Keratinocyte (primary cell): ENCODE measurements around the gene TRPM2. TPM values are rescaled to one million over a fixed set of nuclear protein-coding genes. Genes with fewer than 3 reads are reported as not detected.

Experiments
- DNase-seq: peaks from one replicate; pipeline ENCODE4 v3.0.0-alpha.2; 2011; ENCODE audit warnings: low read depth, missing footprints, low spot score
- FAIRE-seq: peaks from 2 replicates; lab custom pipeline; 2011; peaks lifted over from hg19 to GRCh38; lab: Jason Lieb, UNC
- H2AFZ ChIP-seq: 2 replicates; pipeline ENCODE4 v1.6.0; 2012; ENCODE audit warnings: low read length, control low read depth, inconsistent platforms; ENCODE audit not compliant: control insufficient read depth
- H3K27ac ChIP-seq: 2 replicates; pipeline ENCODE4 v1.5.1; 2011; ENCODE audit warnings: low read length; ENCODE audit not compliant: control insufficient read depth, insufficient read depth
- H3K27me3 ChIP-seq: 3 replicates; pipeline ENCODE4 v1.6.0; 2011; ENCODE audit warnings: low read length; ENCODE audit not compliant: control insufficient read depth, insufficient read depth; ENCODE audit errors: extremely low read depth
- H3K36me3 ChIP-seq, 2 experiments: 2 replicates in 1 of 2; 3 replicates in 1 of 2; pipeline ENCODE4 v1.5.1; 2011; ENCODE audit warnings: low read length in 2 of 2, mild to moderate bottlenecking in 1 of 2; ENCODE audit not compliant: control insufficient read depth in 2 of 2, insufficient read depth in 2 of 2; ENCODE audit errors: extremely low read depth in 1 of 2
- H3K4me1 ChIP-seq: 3 replicates; pipeline ENCODE4 v1.5.1; 2011; ENCODE audit warnings: low read length; ENCODE audit not compliant: control insufficient read depth, insufficient read depth; ENCODE audit errors: extremely low read depth
- H3K4me2 ChIP-seq: 3 replicates; pipeline ENCODE4 v1.6.0; 2011; ENCODE audit warnings: low read depth, low read length; ENCODE audit not compliant: control insufficient read depth, insufficient read depth; ENCODE audit errors: extremely low read depth
- H3K4me3 ChIP-seq, 3 experiments: fragments of 200-600 bp in 1 of 3; sonication (generic) in 1 of 3; 2 replicates in 2 of 3; 3 replicates in 1 of 3; pipeline ENCODE4 v1.5.1; 2011 to 2016; ENCODE audit warnings: low read length in 3 of 3, mild to moderate bottlenecking in 3 of 3, control low read depth in 2 of 3, inconsistent platforms in 1 of 3, low read depth in 1 of 3, mixed read lengths in 1 of 3, mixed run types in 1 of 3, moderate library complexity in 1 of 3; ENCODE audit not compliant: control insufficient read depth in 2 of 3, insufficient read depth in 2 of 3; ENCODE audit errors: extremely low read depth in 1 of 3
- H3K79me2 ChIP-seq: 2 replicates; pipeline ENCODE4 v1.6.0; 2012; ENCODE audit warnings: low read length; ENCODE audit not compliant: control insufficient read depth, insufficient read depth
- H3K9ac ChIP-seq: 3 replicates; pipeline ENCODE4 v1.6.0; 2011; ENCODE audit warnings: low read length; ENCODE audit not compliant: control insufficient read depth, insufficient read depth; ENCODE audit errors: extremely low read depth
- H3K9me1 ChIP-seq: 3 replicates; pipeline ENCODE4 v1.6.0; 2011; ENCODE audit warnings: low read length; ENCODE audit not compliant: control insufficient read depth, insufficient read depth; ENCODE audit errors: extremely low read depth
- H3K9me3 ChIP-seq: 2 replicates; pipeline ENCODE4 v1.5.1; 2012; ENCODE audit warnings: low read depth, low read length; ENCODE audit not compliant: control insufficient read depth
- H4K20me1 ChIP-seq: 3 replicates; pipeline ENCODE4 v1.6.0; 2011; ENCODE audit warnings: low read length; ENCODE audit not compliant: control insufficient read depth, insufficient read depth; ENCODE audit errors: extremely low read depth
- CTCF ChIP-seq, 3 experiments: IDR thresholded peaks in 1 of 3; conservative IDR thresholded peaks in 1 of 3; optimal IDR thresholded peaks in 1 of 3; 2 replicates in 2 of 3; 3 replicates in 1 of 3; pipeline versions ENCODE3 to v1.5.1; 2011; ENCODE audit warnings: low read length in 3 of 3, mild to moderate bottlenecking in 3 of 3, moderate library complexity in 2 of 3, control low read depth in 1 of 3, inconsistent platforms in 1 of 3; ENCODE audit not compliant: insufficient read depth in 2 of 3; ENCODE audit errors: extremely low read depth in 1 of 3
- EZH2 ChIP-seq: IDR thresholded peaks from one replicate; pipeline ENCODE4 v1.6.1; 2012; ENCODE audit warnings: inconsistent platforms, mild to moderate bottlenecking, low read length, moderate library complexity
- dilution Hi-C: fragments of 300-500 bp; cut with MboI; formaldehyde crosslinking; loops from one replicate; pipeline ENCODE4 v1.7.0; 2020; ENCODE audit warnings: low sequenced_read_pairs; ENCODE audit not compliant: extremely low pct_ligation_motif_present
- polyA plus RNA-seq, 5 experiments: library from polyadenylated mRNA; depleted of rRNA in 3 of 5; stranded (reverse) in 3 of 5; stranded (forward) in 1 of 5; unstranded in 1 of 5; fragments of >200 nt; gene quantifications; 1 replicate in 1 of 5; 2 replicates in 3 of 5; 3 replicates in 1 of 5; pipeline versions ENCODE4 v1.2.1 to v1.2.3, GENCODE V29; 2011 to 2012; ENCODE audit warnings: missing spikeins in 2 of 5, low read depth in 1 of 5, low replicate concordance in 1 of 5

The TRPM2 gene
- polyA plus RNA-seq, 1 donor (not counting 4 experiments of a cell fraction or from before 2014, with no cell fraction given): 0.31 TPM

GRCh38 chr21:44381874-44382273, 28.5 kb downstream of the TRPM2 start:
- H3K9me3 ChIP-seq: no peaks in the 10 kb centered on the region
- no peaks in the 10 kb centered on the region for H3K9me1 ChIP-seq
- TF ChIP-seq EZH2 (no peak), CTCF (optimal IDR thresholded peaks at IDR 0.05 in 1 of 3, IDR thresholded peaks at IDR 0.05 in 1 of 3, conservative IDR thresholded peaks at IDR 0.05 in 1 of 3; ENCODE audit: extremely low read depth in 1 of 3, insufficient read depth in 2 of 3, low read length in 3 of 3) (no peak)
- no peak overlapping the region for H3K27ac ChIP-seq
- no peak overlapping the region for H3K9ac ChIP-seq
- FAIRE-seq (no peak), DNase-seq (no peak)
- H2AFZ ChIP-seq: no peak overlapping the region
- H4K20me1 ChIP-seq: no peaks in the 10 kb centered on the region
- dilution Hi-C loops: no loop called here
- H3K36me3 ChIP-seq: no peaks in the 10 kb centered on the region
- no peak overlapping the region for H3K4me2 ChIP-seq
- no peaks in the 10 kb centered on the region for H3K79me2 ChIP-seq
- H3K4me3 ChIP-seq: no peak overlapping the region
- H3K27me3 ChIP-seq: peaks cover 5% of the 10 kb centered on the region
- H3K4me1 ChIP-seq: no peaks in the 10 kb centered on the region

GRCh38 chr21:44382536-44382935, 29.1 kb downstream of the TRPM2 start:
- dilution Hi-C loops: no loop called here
- FAIRE-seq (no peak), DNase-seq (no peak)
- Histone ChIP-seq H3K4me1 (no peaks in the 10 kb centered on the region), H3K27ac (no peak overlapping the region), H3K4me2 (no peak overlapping the region), H3K9ac (no peak overlapping the region), H3K36me3 (no peaks in the 10 kb centered on the region), H3K9me3 (no peaks in the 10 kb centered on the region), H2AFZ (no peak overlapping the region), H3K79me2 (no peaks in the 10 kb centered on the region), H3K4me3 (no peak overlapping the region), H3K9me1 (no peaks in the 10 kb centered on the region), H4K20me1 (no peaks in the 10 kb centered on the region), H3K27me3 (peaks cover 5% of the 10 kb centered on the region)
- TF ChIP-seq EZH2 (no peak), CTCF (optimal IDR thresholded peaks at IDR 0.05 in 1 of 3, IDR thresholded peaks at IDR 0.05 in 1 of 3, conservative IDR thresholded peaks at IDR 0.05 in 1 of 3; ENCODE audit: extremely low read depth in 1 of 3, insufficient read depth in 2 of 3, low read length in 3 of 3) (no peak)
